Iris pigment epithelial cell (primary cell): ENCODE results near the gene MDH1B.
A peak's percentile ranks its signal among the peaks of the same experiment; 100 is the strongest.
"Not testable (repeated sequence)": the region's sequence is repeated elsewhere in the genome, so short reads cannot be mapped to it uniquely, and the experiment has no call there.

Experiments
- DNase-seq: peaks from one replicate; pipeline ENCODE4 v3.0.0-alpha.2; 2011; ENCODE audit warnings: low read depth

MDH1B gene

GRCh38 chr2:206766057-206766930 is 1.2 kb upstream of the MDH1B start:
- no peak for DNase-seq

DNA sequence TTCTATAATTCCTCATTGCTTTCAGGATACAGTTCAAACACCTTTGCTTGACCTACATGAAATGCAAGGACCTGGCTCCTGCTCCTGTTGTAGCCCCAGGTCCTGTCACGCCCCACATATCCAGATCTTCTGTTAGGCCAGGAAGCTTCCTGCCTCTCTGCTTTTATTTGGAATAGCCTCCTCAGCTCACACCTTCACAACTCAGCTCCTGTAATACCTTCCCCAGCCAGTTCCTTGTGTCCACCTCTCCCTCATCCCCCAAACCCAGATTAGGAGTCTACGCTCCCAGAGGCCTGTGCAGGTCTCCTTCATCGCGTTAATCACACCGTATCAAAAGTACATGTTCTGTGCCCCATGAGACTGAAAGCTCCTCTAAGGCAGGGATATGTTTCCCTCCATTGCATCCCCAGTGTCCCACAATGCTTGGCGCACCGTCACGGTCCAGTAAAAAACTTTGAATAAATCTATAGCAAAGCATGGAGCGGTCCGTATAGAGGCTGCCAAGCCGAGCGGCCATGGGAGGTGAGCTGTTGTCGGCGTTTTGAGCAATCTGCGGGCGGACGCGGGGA is 371 bp downstream of the MDH1B start:
- DNase-seq = no peak

GRCh38 chr2:206756816-206757215 is 8.3 kb downstream of the MDH1B start:
- DNase-seq = no peak

DNA sequence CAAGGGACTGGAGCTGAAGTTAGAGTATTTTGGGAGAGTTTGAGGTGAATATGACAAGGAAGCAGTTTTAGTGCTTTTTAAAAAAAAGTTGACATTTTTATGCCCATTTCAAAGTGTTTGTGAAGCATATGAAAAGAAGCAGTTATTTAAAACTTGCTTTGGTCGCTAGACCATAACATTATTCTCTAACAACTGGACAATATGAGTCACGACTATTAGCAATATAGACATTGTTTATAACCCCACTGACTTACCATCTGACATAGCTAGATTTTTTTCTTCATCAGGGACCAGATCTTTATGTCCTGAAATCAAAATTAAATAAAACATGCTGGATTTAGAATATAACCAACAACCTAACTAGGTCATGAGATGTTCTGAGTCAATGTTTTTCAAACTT is 24.3 kb downstream of the MDH1B start:
- no peak for DNase-seq

DNA sequence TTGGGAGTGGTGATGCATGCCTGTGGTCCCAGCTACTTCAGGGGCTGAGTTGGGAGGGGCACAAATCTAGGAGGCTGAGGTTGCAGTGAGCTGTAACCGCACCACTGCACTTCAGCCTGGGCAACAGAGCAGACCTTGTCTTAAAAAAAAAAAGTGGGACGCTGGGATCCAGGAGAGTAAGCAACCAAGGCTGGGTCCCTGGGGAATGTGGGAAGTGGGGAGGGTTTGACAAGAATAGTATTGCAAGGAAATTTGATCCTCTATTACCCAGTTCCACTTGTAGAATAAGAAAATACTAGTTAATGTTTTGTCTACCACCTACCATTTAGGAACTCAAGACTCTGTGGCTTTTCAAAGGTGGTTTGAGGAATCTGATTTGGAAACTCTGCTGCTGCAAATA is 25.9 kb downstream of the MDH1B start:
- DNase-seq = no peak

DNA sequence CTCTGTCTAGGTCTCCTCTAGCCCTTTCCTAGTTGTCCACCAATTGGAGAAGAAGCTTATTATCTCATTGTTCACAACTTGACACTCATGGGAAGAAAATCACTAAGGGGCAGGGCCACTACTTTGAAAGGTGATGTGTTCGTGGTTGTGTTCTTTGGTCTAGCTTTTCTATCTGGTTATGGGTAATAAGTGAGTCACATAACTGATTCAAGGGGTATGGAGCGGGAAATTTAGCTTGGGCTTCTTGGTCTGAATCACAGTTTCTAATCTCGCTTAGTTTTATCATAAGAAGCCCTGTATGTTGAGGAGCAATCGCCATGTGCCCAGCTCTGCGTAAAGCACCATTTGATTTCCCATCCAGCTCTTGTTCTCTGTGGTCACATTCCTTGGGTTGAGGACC is 28.2 kb downstream of the MDH1B start:
- DNase-seq = no peak

DNA sequence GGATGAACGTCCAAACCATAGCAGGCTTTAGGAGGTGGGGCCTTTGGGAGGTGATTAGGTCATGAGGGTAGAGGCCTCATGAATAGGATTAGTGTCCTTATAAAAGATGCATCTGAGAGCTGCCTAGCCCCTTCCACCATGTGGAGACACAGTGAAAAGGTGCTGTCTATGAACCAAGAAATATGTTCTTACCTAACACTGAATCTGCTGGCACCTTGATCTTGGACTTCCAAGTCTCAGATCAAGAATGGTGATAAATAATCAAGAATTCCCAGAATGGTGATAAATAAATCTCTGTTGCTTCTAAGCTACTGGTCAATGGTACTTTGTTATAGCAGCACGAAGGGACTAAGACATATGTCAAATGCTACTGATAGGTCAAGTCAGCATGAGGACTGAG is 31.8 kb downstream of the MDH1B start:
- no peak for DNase-seq

- DNase-seq = peak; percentile 42
Measured at GRCh38 chr2:206728277-206729199, 36.6 kb downstream of the MDH1B start.

GRCh38 chr2:206727287-206727686 is 37.8 kb downstream of the MDH1B start:
- no peak for DNase-seq

- no peak for DNase-seq
Measured at GRCh38 chr2:206723288-206723687, 41.8 kb downstream of the MDH1B start.

GRCh38 chr2:206721256-206721920 is 43.7 kb downstream of the MDH1B start:
- DNase-seq = no peak

DNA sequence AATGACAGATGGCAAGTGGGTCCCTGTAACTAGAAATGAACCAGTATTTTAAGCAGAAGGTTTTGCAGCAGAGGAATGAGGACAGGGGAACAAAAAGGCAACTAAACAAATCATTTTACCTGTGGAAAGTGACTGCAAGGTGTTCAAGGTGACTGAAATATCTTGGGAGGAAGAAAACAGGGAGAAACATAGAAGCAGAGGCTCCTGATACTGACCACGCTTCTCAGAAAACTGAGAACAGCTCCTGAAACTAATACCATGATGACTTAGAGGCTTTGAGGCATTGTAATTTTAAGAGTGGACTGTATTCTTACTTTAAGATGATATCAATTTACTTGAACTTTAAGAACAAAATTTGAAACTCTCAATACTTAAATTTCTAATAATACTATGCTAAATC is 46.8 kb downstream of the MDH1B start, which contains the start of gene DYTN:
TSS of gene DYTN (minus strand) at position 101 of the 400 bp plus-strand sequence. CDS start 117 bp downstream, outside the sequence.
- no peak for DNase-seq

- no peak for DNase-seq
Measured at GRCh38 chr2:206716623-206717022, 48.5 kb downstream of the MDH1B start.

GRCh38 chr2:206715183-206715582 is 49.9 kb downstream of the MDH1B start:
- DNase-seq = not testable (repeated sequence)

- no peak for DNase-seq
Measured at GRCh38 chr2:206713746-206714145, 51.4 kb downstream of the MDH1B start.

GRCh38 chr2:206708286-206708685 is 56.8 kb downstream of the MDH1B start:
- DNase-seq = no peak

GRCh38 chr2:206707164-206707701 is 57.9 kb downstream of the MDH1B start:
- DNase-seq = no peak

- DNase-seq = no peak
Measured at GRCh38 chr2:206701952-206702605, 63.0 kb downstream of the MDH1B start.

- DNase-seq = peak; percentile 2
Measured at GRCh38 chr2:206700156-206700555, 65.0 kb downstream of the MDH1B start.

GRCh38 chr2:206698811-206699210 is 66.3 kb downstream of the MDH1B start:
- DNase-seq = no peak

DNA sequence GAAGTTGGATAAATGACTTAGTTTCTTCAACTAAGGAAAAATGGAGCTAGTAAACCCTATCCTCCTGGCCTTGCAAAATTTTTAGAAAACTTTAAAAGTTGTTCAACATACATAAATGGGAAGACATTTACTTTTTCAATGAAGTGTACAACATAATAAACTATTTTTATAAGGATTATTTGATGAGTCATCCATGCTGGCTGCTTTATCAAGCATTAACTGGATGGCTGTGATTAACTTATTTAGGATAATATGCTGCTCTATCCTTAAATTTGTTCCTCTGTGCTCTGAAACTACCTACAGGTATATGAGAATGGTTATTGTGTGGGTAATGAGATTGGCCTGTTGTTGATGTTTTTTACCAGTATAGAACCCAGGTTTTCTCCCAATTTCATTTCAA is 68.2 kb downstream of the MDH1B start:
- DNase-seq = peak; percentile 2
